Stimulated activated CD8-positive, alpha-beta memory T cell treated with anti-CD3 and anti-CD28 coated beads, Interleukin-12 subunit alpha, Interleukin-12 subunit beta, amount 100 ng/mL, for 24 hours (primary cell): ENCODE results near the gene COMMD4.
"Not testable (repeated sequence)": the region's sequence is repeated elsewhere in the genome, so short reads cannot be mapped to it uniquely, and the experiment has no call there.

ENCODE experiments used
- DNase-seq: peaks from one replicate; pipeline ENCODE4 v3.0.0-alpha.2; 2020; ENCODE audit errors: extremely low read depth

COMMD4 gene

GRCh38 chr15:75332093-75332492 lies 3.8 kb upstream of the COMMD4 start:
- not testable (repeated sequence) for DNase-seq

GRCh38 chr15:75333654-75334419 lies 2.0 kb upstream of the COMMD4 start:
- DNase-seq: not testable (repeated sequence)

GRCh38 chr15:75335313-75335704 lies 554 bp upstream of the COMMD4 start:
- DNase-seq: no peak

GRCh38 chr15:75338661-75339240 lies 2.9 kb downstream of the COMMD4 start:
- no peak for DNase-seq

GRCh38 chr15:75339531-75340240 lies 3.8 kb downstream of the COMMD4 start:
- no peak for DNase-seq

GRCh38 chr15:75342221-75342620 lies 6.4 kb downstream of the COMMD4 start:
- no peak for DNase-seq

- DNase-seq: not testable (repeated sequence)
These were observed 8.1 kb downstream of the COMMD4 start for GRCh38 chr15:75343953-75344352.

GRCh38 chr15:75346796-75347221 lies 10.9 kb downstream of the COMMD4 start, which contains the start of gene NEIL1:
Gene NEIL1, plus strand, starts transcription at chr15:75347039. Its CDS starts 1,867 bp downstream, at chr15:75348906.
- DNase-seq: no peak

GRCh38 chr15:75347222-75348033 lies 11.6 kb downstream of the COMMD4 start:
- no peak for DNase-seq

GRCh38 chr15:75348034-75348561 lies 12.2 kb downstream of the COMMD4 start:
- DNase-seq: no peak

- DNase-seq: no peak
These were observed 12.9 kb downstream of the COMMD4 start for GRCh38 chr15:75348562-75349350.

GRCh38 chr15:75349351-75349669 lies 13.4 kb downstream of the COMMD4 start:
- DNase-seq: not testable (repeated sequence)

- no peak for DNase-seq
These were observed 14.2 kb downstream of the COMMD4 start for GRCh38 chr15:75349851-75350588.

- DNase-seq: no peak
These were observed 14.9 kb downstream of the COMMD4 start for GRCh38 chr15:75350601-75351361.

- DNase-seq: no peak
These were observed 16.6 kb downstream of the COMMD4 start for GRCh38 chr15:75352186-75353080.

- DNase-seq: no peak
These were observed 17.7 kb downstream of the COMMD4 start for GRCh38 chr15:75353604-75354003.

- no peak for DNase-seq
These were observed 18.6 kb downstream of the COMMD4 start for GRCh38 chr15:75354454-75354853.

GRCh38 chr15:75355369-75355768 lies 19.5 kb downstream of the COMMD4 start:
- DNase-seq: no peak
